SU-DHL-6 (cell line): ENCODE data around the gene TMIE.
A peak's percentile ranks its signal among the peaks of the same experiment; 100 is the strongest.

Experiments
- H2AFZ ChIP-seq: fragments of 200-600 bp; sonication (generic); 2 replicates; pipeline ENCODE4 v1.6.1; 2014; ENCODE audit warnings: low read depth, mild to moderate bottlenecking, moderate library complexity, mixed read lengths, antibody characterized with exemption, low read length; ENCODE audit not compliant: severe bottlenecking
- H3F3A ChIP-seq: fragments of 200-600 bp; shearing (Covaris generic); 2 replicates; pipeline ENCODE4 v1.6.0; 2016; ENCODE audit warnings: antibody characterized with exemption, mild to moderate bottlenecking; ENCODE audit not compliant: insufficient read depth
- H3K27ac ChIP-seq: fragments of 200-600 bp; sonication (generic); 2 replicates; pipeline ENCODE4 v1.5.1; 2016; ENCODE audit warnings: low read depth, mild to moderate bottlenecking, low read length, moderate library complexity, mixed read lengths
- H3K27me3 ChIP-seq: fragments of 200-600 bp; sonication (generic), shearing (Covaris generic); 2 replicates; pipeline ENCODE4 v1.6.0; 2014; ENCODE audit warnings: mild to moderate bottlenecking, low read length
- H3K36me3 ChIP-seq: fragments of 200-600 bp; sonication (generic); 2 replicates; pipeline ENCODE4 v1.6.1; 2014; ENCODE audit warnings: mild to moderate bottlenecking, low read length, mixed read lengths
- H3K4me2 ChIP-seq: fragments of 300-600, 200-600 bp; shearing (Covaris generic), sonication (generic); 2 replicates; pipeline ENCODE4 v1.6.0; 2014; ENCODE audit warnings: low read length, low read depth, mild to moderate bottlenecking; ENCODE audit not compliant: poor library complexity, severe bottlenecking
- H3K4me3 ChIP-seq: fragments of 200-600 bp; sonication (generic); 2 replicates; pipeline ENCODE4 v1.5.1; 2014; ENCODE audit warnings: antibody characterized with exemption, low read length, mild to moderate bottlenecking, mixed read lengths; ENCODE audit not compliant: insufficient read depth, poor library complexity, severe bottlenecking
- H3K79me2 ChIP-seq: fragments of 200-600 bp; sonication (generic); 2 replicates; pipeline ENCODE4 v1.6.1; 2014; ENCODE audit warnings: mild to moderate bottlenecking, low read length, moderate library complexity; ENCODE audit not compliant: insufficient read depth
- H3K9ac ChIP-seq: fragments of 200-600 bp; sonication (generic); 2 replicates; pipeline ENCODE4 v1.7.0; 2014; ENCODE audit warnings: mild to moderate bottlenecking, low read length
- H3K9me2 ChIP-seq: fragments of 200-600 bp; sonication (generic); replicated peaks from 2 replicates; pipeline ENCODE4 v1.6.1; 2014; ENCODE audit warnings: low read length; ENCODE audit not compliant: insufficient read depth
- H3K9me3 ChIP-seq: fragments of 200-600 bp; sonication (generic); 2 replicates; pipeline ENCODE4 v1.6.1; 2014; ENCODE audit warnings: low read length, mixed read lengths; ENCODE audit not compliant: insufficient read depth
- H4K20me1 ChIP-seq: fragments of 200-600 bp; sonication (generic); 2 replicates; pipeline ENCODE4 v1.6.1; 2014; ENCODE audit warnings: low read depth, mild to moderate bottlenecking, antibody characterized with exemption, low read length, moderate library complexity, mixed read lengths
- CTCF ChIP-seq: fragments of 200-600 bp; sonication (generic); IDR thresholded peaks from one replicate; pipeline ENCODE4 v1.5.1; 2017; ENCODE audit warnings: antibody characterized with exemption, mild to moderate bottlenecking, low read length, moderate library complexity; ENCODE audit not compliant: insufficient read depth, poor library complexity, severe bottlenecking
- EZH2phosphoT487 ChIP-seq: fragments of 200-600 bp; sonication (generic), shearing (Covaris generic); conservative IDR thresholded peaks from 2 replicates; pipeline ENCODE4 v1.6.1; 2018; ENCODE audit warnings: mild to moderate bottlenecking, antibody characterized with exemption, low read length, moderate library complexity, mixed read lengths

The TMIE gene

DNA sequence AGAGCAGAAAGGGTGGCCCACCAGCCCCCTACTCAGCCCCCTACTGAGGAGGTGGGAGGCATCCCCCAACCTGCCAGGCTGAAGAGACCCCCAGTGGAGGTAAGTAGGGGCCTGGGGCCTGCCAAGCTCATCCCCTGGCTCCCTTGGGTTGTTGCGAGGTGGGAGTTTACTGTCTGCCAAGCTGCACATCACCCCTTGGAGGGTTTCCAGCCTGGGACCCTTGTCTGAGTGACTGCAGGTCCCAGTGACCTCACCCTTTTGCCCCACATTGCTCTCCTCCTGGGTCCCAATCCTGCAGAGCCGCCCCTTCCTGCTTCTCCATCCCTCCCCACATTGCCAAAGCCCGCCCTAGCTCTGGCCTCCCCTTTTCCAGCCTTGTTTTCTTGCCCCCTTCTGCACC is 6.7 kb upstream of the TMIE start:
- H2AFZ ChIP-seq: no peak overlapping the region
- no peak overlapping the region for H3K4me2 ChIP-seq
- no peak overlapping the region for H3K27ac ChIP-seq
- no peaks in the 10 kb centered on the region for H3F3A ChIP-seq
- no peaks in the 10 kb centered on the region for H3K9me2 ChIP-seq
- H3K36me3 ChIP-seq: no peaks in the 10 kb centered on the region
- no peaks in the 10 kb centered on the region for H3K27me3 ChIP-seq
- no peak overlapping the region for H3K9ac ChIP-seq
- no peaks in the 10 kb centered on the region for H3K9me3 ChIP-seq
- H4K20me1 ChIP-seq: no peaks in the 10 kb centered on the region
- no peaks in the 10 kb centered on the region for H3K79me2 ChIP-seq
- TF ChIP-seq EZH2phosphoT487 (no peak), CTCF (no peak)
- H3K4me3 ChIP-seq: no peak overlapping the region

DNA sequence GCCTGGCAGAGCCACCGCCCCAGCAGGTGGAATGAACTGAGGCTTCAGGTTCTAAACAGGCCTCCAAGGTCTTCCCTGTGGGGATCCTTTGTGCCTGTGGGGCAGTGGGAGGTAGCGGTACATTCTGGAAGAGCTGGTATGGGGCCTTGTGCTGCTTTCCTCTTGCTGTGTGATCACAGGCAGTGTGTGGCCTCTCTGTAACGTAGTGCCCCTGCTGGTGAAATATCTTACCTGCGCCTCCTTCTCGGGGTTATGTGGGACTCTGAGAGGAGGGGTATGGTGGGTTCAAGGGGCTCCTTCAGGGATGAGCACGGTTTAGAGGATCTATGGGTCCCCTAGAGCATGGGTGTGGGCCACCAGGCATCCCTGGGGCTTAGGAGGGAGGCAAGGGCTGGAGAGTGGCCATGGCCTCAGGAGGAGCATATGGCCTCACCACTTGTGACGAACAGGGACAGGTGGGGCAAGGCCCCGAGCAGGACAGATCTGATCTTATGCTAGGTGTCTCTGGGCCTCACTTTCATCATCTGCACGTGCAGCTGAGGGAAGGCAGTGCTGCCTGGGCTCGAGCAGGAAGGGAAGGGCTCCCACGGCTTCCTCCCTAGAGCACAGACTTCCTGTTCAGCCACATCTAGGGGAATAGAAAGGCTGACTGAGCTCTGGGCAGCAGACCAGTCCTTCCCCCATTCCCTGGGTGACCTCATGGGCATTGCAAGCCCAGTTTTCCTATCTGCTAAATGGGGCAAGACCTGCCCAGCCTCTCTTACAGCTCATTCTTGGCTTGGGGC is 5.8 kb upstream of the TMIE start:
- Histone ChIP-seq H3K27ac (no peak overlapping the region), H3K4me3 (no peak overlapping the region), H3F3A (no peaks in the 10 kb centered on the region), H3K4me2 (no peak overlapping the region), H4K20me1 (no peaks in the 10 kb centered on the region), H3K36me3 (no peaks in the 10 kb centered on the region), H3K9ac (no peak overlapping the region), H3K9me3 (no peaks in the 10 kb centered on the region), H3K79me2 (no peaks in the 10 kb centered on the region), H2AFZ (no peak overlapping the region), H3K9me2 (no peaks in the 10 kb centered on the region), H3K27me3 (no peaks in the 10 kb centered on the region)
- TF ChIP-seq EZH2phosphoT487 (no peak), CTCF (peak; percentile 45)

GRCh38 chr3:46695962-46696894 is 5.0 kb upstream of the TMIE start:
- H3K4me2 ChIP-seq: no peak overlapping the region
- H3K36me3 ChIP-seq: no peaks in the 10 kb centered on the region
- H3K79me2 ChIP-seq: no peaks in the 10 kb centered on the region
- no peak overlapping the region for H2AFZ ChIP-seq
- no peaks in the 10 kb centered on the region for H3F3A ChIP-seq
- H3K27ac ChIP-seq: no peak overlapping the region
- H3K9me2 ChIP-seq: no peaks in the 10 kb centered on the region
- no peaks in the 10 kb centered on the region for H4K20me1 ChIP-seq
- TF ChIP-seq EZH2phosphoT487 (no peak), CTCF (no peak)
- H3K9me3 ChIP-seq: no peaks in the 10 kb centered on the region
- no peaks in the 10 kb centered on the region for H3K27me3 ChIP-seq
- H3K9ac ChIP-seq: no peak overlapping the region
- H3K4me3 ChIP-seq: no peak overlapping the region
